Measurements from ENCODE around the gene SFMBT1.
"Not testable (repeated sequence)": the region's sequence is repeated elsewhere in the genome, so short reads cannot be mapped to it uniquely, and the experiment has no call there.

The SFMBT1 gene

GRCh38 chr3:53038679-53039375, 7.0 kb downstream of the SFMBT1 start:
- DNase-seq (ENCODE audit: low spot score): no peak

GRCh38 chr3:53035825-53036619, 9.9 kb downstream of the SFMBT1 start:
- DNase-seq (ENCODE audit: low spot score): no peak

- not testable (repeated sequence) for DNase-seq (ENCODE audit: low spot score)
These were observed 10.9 kb downstream of the SFMBT1 start for GRCh38 chr3:53035018-53035417.

GRCh38 chr3:53034411-53034810, 11.5 kb downstream of the SFMBT1 start:
- DNase-seq (ENCODE audit: low spot score): not testable (repeated sequence)

- no peak for DNase-seq (ENCODE audit: low spot score)
These were observed 13.3 kb downstream of the SFMBT1 start for GRCh38 chr3:53032609-53033008.

- no peak for DNase-seq (ENCODE audit: low spot score)
These were observed 15.0 kb downstream of the SFMBT1 start for GRCh38 chr3:53030619-53031449.

- no peak for DNase-seq (ENCODE audit: low spot score)
These were observed 17.2 kb downstream of the SFMBT1 start for GRCh38 chr3:53028641-53029040.

GRCh38 chr3:53027254-53027844, 18.5 kb downstream of the SFMBT1 start:
- DNase-seq (ENCODE audit: low spot score): no peak

GRCh38 chr3:53026382-53027162, 19.3 kb downstream of the SFMBT1 start:
- DNase-seq (ENCODE audit: low spot score): no peak

GRCh38 chr3:53024315-53024714, 21.6 kb downstream of the SFMBT1 start:
- no peak for DNase-seq (ENCODE audit: low spot score)

- DNase-seq (ENCODE audit: low spot score): no peak
These were observed 22.6 kb downstream of the SFMBT1 start for GRCh38 chr3:53023072-53023823.

GRCh38 chr3:53022647-53023046, 23.2 kb downstream of the SFMBT1 start:
- DNase-seq (ENCODE audit: low spot score): no peak

- DNase-seq (ENCODE audit: low spot score): no peak
These were observed 29.6 kb downstream of the SFMBT1 start for GRCh38 chr3:53016236-53016635.

GRCh38 chr3:53011324-53011723, 34.5 kb downstream of the SFMBT1 start:
- DNase-seq (ENCODE audit: low spot score): no peak

- DNase-seq (ENCODE audit: low spot score): no peak
These were observed 35.9 kb downstream of the SFMBT1 start for GRCh38 chr3:53009826-53010539.

GRCh38 chr3:53008932-53009331, 36.9 kb downstream of the SFMBT1 start:
- no peak for DNase-seq (ENCODE audit: low spot score)

- no peak for DNase-seq (ENCODE audit: low spot score)
These were observed 39.9 kb downstream of the SFMBT1 start for GRCh38 chr3:53005854-53006513.

- DNase-seq (ENCODE audit: low spot score): no peak
These were observed 40.5 kb downstream of the SFMBT1 start for GRCh38 chr3:53005338-53005737.

- no peak for DNase-seq (ENCODE audit: low spot score)
These were observed 42.6 kb downstream of the SFMBT1 start for GRCh38 chr3:53003320-53003719.
